HCT116 (cell line): ENCODE results near the gene RPRD1B. TPM values are rescaled to one million over a fixed set of nuclear protein-coding genes. Genes with fewer than 3 reads are reported as not detected.

Experiments used
- ATAC-seq: fragments of 200-7000 bp; cut with Tn5 transposase; 2 replicates; pipeline ENCODE4 v1.9.1; 2020; ENCODE audit warnings: mild to moderate bottlenecking, moderate library complexity
- BruUV-seq: library from RNA; stranded (reverse); fragments of 400-500 nt; replicated peaks from 2 replicates; lab custom pipeline; 2021; lab: Mats Ljungman, UMichigan
- CTCF ChIA-PET: fragments of 300-600 bp; sonication (Branson Sonifier 250); formaldehyde crosslinking; loops from one replicate; lab custom pipeline; 2021; ENCODE audit warnings: antibody characterized with exemption; lab: Charles Lee
- POLR2A ChIA-PET: fragments of 300-600, 350-600 bp; sonication (Branson Sonifier 250); formaldehyde crosslinking; loops from one replicate; lab custom pipeline; 2021; ENCODE audit warnings: antibody characterized with exemption; lab: Charles Lee
- RAD21 ChIA-PET, 2 experiments: fragments of 300-600 bp; sonication (Branson Sonifier 250); formaldehyde crosslinking; loops; one replicate each; lab custom pipeline; 2023; ENCODE audit warnings: low total read pairs in 2 of 2; ENCODE audit not compliant: uncharacterized antibody in 2 of 2, unreplicated experiment in 2 of 2, low non-redundant PET in 1 of 2; lab: Charles Lee
- DNase-seq: peaks from one replicate; pipeline ENCODE4 v3.0.0-alpha.2; 2010; ENCODE audit warnings: low read depth, low spot score
- H2AFZ ChIP-seq: fragments of 200-600 bp; shearing (Covaris generic), sonication (generic); 2 replicates; pipeline ENCODE4 v1.6.1; 2017; ENCODE audit warnings: low read depth, mixed run types, mixed read lengths, antibody characterized with exemption, low read length; ENCODE audit not compliant: poor library complexity, severe bottlenecking
- H3K27ac ChIP-seq: 2 replicates; pipeline ENCODE4 v1.5.1; 2012; ENCODE audit warnings: low read depth, low read length
- H3K27me3 ChIP-seq: fragments of 200-600 bp; sonication (generic); 2 replicates; pipeline ENCODE4 v1.6.1; 2016; ENCODE audit warnings: mixed run types, low read length, mixed read lengths; ENCODE audit not compliant: insufficient read depth
- H3K36me3 ChIP-seq, 2 experiments: fragments of 200-500 bp in 1 of 2; fragments of 200-600 bp in 1 of 2; sonication (Bioruptor generic) in 1 of 2; sonication (generic) in 1 of 2; 2 replicates each; pipeline versions ENCODE4 v1.5.1 to v1.6.1; 2014 to 2016; ENCODE audit warnings: low read length in 2 of 2, inconsistent platforms in 1 of 2, mixed read lengths in 1 of 2, mixed run types in 1 of 2; ENCODE audit not compliant: insufficient read depth in 2 of 2, control insufficient read depth in 1 of 2
- H3K4me1 ChIP-seq, 2 experiments: fragments of 200-600 bp in 1 of 2; sonication (generic) in 1 of 2; 2 replicates each; pipeline versions ENCODE4 v1.5.1 to v1.6.1; 2012 to 2017; ENCODE audit warnings: low read length in 2 of 2, inconsistent platforms in 1 of 2, mild to moderate bottlenecking in 1 of 2, mixed read lengths in 1 of 2, mixed run types in 1 of 2, moderate library complexity in 1 of 2; ENCODE audit not compliant: insufficient read depth in 2 of 2, control insufficient read depth in 1 of 2
- H3K4me2 ChIP-seq: fragments of 200-600 bp; sonication (generic); 2 replicates; pipeline ENCODE4 v1.6.1; 2017; ENCODE audit warnings: mixed run types, low read length, mixed read lengths
- H3K4me3 ChIP-seq, 2 experiments: fragments of 200-600 bp in 1 of 2; sonication (generic) in 1 of 2; replicated peaks in 1 of 2; 2 replicates each; pipeline ENCODE4 v1.5.1; 2011 to 2016; ENCODE audit warnings: low read length in 2 of 2, control low read depth in 1 of 2, low read depth in 1 of 2, mild to moderate bottlenecking in 1 of 2, mixed read lengths in 1 of 2, mixed run types in 1 of 2
- H3K79me2 ChIP-seq: fragments of 200-600 bp; sonication (generic); 2 replicates; pipeline ENCODE4 v1.6.1; 2017; ENCODE audit warnings: mild to moderate bottlenecking, mixed run types, low read length, moderate library complexity, mixed read lengths; ENCODE audit not compliant: insufficient read depth
- H3K9ac ChIP-seq: fragments of 200-600 bp; sonication (generic); 2 replicates; pipeline ENCODE4 v1.6.1; 2016; ENCODE audit warnings: low read length, mixed read lengths
- H3K9me2 ChIP-seq: fragments of 200-600 bp; sonication (generic), shearing (Covaris generic); 2 replicates; pipeline ENCODE4 v1.6.1; 2017; ENCODE audit warnings: mixed run types, mild to moderate bottlenecking, moderate library complexity; ENCODE audit not compliant: insufficient read depth
- H3K9me3 ChIP-seq, 2 experiments: fragments of 200-500 bp in 1 of 2; fragments of 200-600 bp in 1 of 2; sonication (Bioruptor generic) in 1 of 2; sonication (generic) in 1 of 2; 2 replicates each; pipeline ENCODE4 v1.6.1; 2014 to 2017; ENCODE audit warnings: low read length in 2 of 2, mixed read lengths in 2 of 2, inconsistent platforms in 1 of 2, low read depth in 1 of 2, mild to moderate bottlenecking in 1 of 2, mixed run types in 1 of 2, moderate library complexity in 1 of 2; ENCODE audit not compliant: control insufficient read depth in 1 of 2, insufficient read depth in 1 of 2
- H4K20me1 ChIP-seq: fragments of 200-600 bp; sonication (generic), shearing (Covaris generic); 2 replicates; pipeline ENCODE4 v1.6.1; 2017; ENCODE audit warnings: mixed run types, mild to moderate bottlenecking, moderate library complexity; ENCODE audit not compliant: insufficient read depth
- CBX3 ChIP-seq: IDR thresholded peaks from 2 replicates; pipeline ENCODE4 v1.6.1; 2012; ENCODE audit warnings: low read depth
- CEBPB ChIP-seq: IDR thresholded peaks from 2 replicates; pipeline ENCODE4 v1.6.1; 2012; ENCODE audit warnings: low read depth
- EGR1 ChIP-seq: IDR thresholded peaks from 2 replicates; pipeline ENCODE4 v1.6.1; 2012; ENCODE audit warnings: low read depth
- EZH2 ChIP-seq: fragments of 200-600 bp; sonication (generic); IDR thresholded peaks from 2 replicates; pipeline ENCODE4 v1.6.1; 2017; ENCODE audit warnings: antibody characterized with exemption, mixed run types
- EZH2phosphoT487 ChIP-seq: fragments of 200-600 bp; IDR thresholded peaks from 2 replicates; pipeline ENCODE4 v1.6.1; 2018; ENCODE audit warnings: antibody characterized with exemption, borderline replicate concordance
- JUND ChIP-seq: IDR thresholded peaks from 2 replicates; pipeline ENCODE4 v1.6.1; 2012
- POLR2A ChIP-seq: IDR thresholded peaks from 2 replicates; pipeline ENCODE4 v1.7.0; 2011; ENCODE audit warnings: borderline replicate concordance; ENCODE audit not compliant: insufficient read depth, insufficient read length; ENCODE audit errors: extremely low read depth
- RAD21 ChIP-seq: IDR thresholded peaks from 2 replicates; pipeline ENCODE4 v1.6.1; 2012; ENCODE audit warnings: low read depth, mild to moderate bottlenecking
- SP1 ChIP-seq: IDR thresholded peaks from 2 replicates; pipeline ENCODE4 v1.6.1; 2012; ENCODE audit warnings: low read depth
- SRF ChIP-seq: IDR thresholded peaks from 2 replicates; pipeline ENCODE4 v1.6.1; 2012; ENCODE audit warnings: low read depth
- TCF7L2 ChIP-seq: IDR thresholded peaks from 2 replicates; pipeline ENCODE4 v1.7.0; 2011; ENCODE audit warnings: borderline replicate concordance, inconsistent platforms; ENCODE audit not compliant: insufficient read depth, insufficient read length; ENCODE audit errors: extremely low read depth
- YY1 ChIP-seq: IDR thresholded peaks from 2 replicates; pipeline ENCODE4 v1.6.1; 2011; ENCODE audit warnings: low read length, low read depth, moderate library complexity, mild to moderate bottlenecking; ENCODE audit not compliant: insufficient replicate concordance; ENCODE audit errors: extremely low read depth
- intact Hi-C: fragments of 100-400 bp; cut with micrococcal nuclease; formaldehyde crosslinking; loops from 2 replicates; pipeline ENCODE4 v1.10.0; 2022
- total RNA-seq: library from RNA; stranded (reverse); gene quantifications from one replicate; pipeline ENCODE4 v1.2.1, GENCODE V29; 2021; ENCODE audit not compliant: unreplicated experiment
- TF ChIP-seq, protein P1 (sequence below): IDR thresholded peaks from 2 replicates; pipeline ENCODE4 v1.6.1; 2012
- TF ChIP-seq, protein P2 (sequence below): IDR thresholded peaks from 2 replicates; pipeline ENCODE4 v1.6.1; 2011; ENCODE audit warnings: mild to moderate bottlenecking, low read length, moderate library complexity; ENCODE audit not compliant: insufficient replicate concordance; ENCODE audit errors: extremely low read depth

Gene RPRD1B
- total RNA-seq, 1 experiment from 2014 or later: 30.7 TPM

DNA sequence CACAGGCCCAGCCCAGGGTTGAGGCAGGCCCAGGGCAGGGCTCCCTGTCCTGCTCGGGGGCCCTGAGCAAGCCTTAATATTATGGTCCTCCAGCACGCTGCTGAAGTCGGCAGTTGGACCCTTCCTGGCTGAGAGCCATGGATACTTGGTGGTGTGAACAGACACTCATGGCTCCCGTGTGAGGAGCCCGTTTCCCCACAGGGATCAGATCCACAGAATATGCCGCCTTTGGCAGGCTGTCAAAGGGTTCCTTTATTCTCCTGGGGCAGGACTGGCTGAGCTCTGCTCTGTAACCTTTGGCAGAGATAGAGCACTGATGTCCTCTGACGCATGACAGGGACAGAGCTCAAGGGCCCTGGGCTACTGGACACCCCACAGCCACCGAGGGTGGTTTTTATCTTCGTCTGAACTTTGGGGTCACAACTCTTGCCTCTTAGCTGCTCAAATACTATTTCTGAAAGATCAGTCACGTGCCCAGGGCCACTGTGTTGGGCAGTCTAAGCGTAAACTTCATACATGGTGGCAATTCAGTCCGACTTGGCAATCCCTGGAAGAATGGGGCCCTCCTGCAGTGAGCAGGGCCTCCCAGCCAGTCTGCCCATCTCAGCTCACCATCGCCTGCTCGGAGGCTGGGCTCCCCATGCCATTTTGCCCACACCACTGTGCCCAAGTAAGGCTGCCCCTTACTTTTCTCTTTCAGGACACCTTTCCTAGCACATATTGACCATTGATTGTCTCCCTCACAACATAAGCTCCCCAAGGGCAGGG, 49.3 kb upstream of the RPRD1B start:
- TF ChIP-seq CEBPB (no peak), JUND (no peak), EZH2phosphoT487 (no peak), CBX3 (no peak), SRF (no peak), EGR1 (no peak), YY1 (no peak), EZH2 (no peak), SP1 (no peak), TCF7L2 (no peak), POLR2A (no peak), RAD21 (no peak)
- TF ChIP-seq, protein P1, sequence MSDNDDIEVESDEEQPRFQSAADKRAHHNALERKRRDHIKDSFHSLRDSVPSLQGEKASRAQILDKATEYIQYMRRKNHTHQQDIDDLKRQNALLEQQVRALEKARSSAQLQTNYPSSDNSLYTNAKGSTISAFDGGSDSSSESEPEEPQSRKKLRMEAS: no peak
- TF ChIP-seq, protein P2, sequence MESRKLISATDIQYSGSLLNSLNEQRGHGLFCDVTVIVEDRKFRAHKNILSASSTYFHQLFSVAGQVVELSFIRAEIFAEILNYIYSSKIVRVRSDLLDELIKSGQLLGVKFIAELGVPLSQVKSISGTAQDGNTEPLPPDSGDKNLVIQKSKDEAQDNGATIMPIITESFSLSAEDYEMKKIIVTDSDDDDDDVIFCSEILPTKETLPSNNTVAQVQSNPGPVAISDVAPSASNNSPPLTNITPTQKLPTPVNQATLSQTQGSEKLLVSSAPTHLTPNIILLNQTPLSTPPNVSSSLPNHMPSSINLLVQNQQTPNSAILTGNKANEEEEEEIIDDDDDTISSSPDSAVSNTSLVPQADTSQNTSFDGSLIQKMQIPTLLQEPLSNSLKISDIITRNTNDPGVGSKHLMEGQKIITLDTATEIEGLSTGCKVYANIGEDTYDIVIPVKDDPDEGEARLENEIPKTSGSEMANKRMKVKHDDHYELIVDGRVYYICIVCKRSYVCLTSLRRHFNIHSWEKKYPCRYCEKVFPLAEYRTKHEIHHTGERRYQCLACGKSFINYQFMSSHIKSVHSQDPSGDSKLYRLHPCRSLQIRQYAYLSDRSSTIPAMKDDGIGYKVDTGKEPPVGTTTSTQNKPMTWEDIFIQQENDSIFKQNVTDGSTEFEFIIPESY: no peak
- no peaks in the 10 kb centered on the region for H3K9me3 ChIP-seq
- no peak for ATAC-seq
- peaks cover 10 to 32% of the 10 kb centered on the region in 2 experiments for H3K36me3 ChIP-seq
- no peaks in the 10 kb centered on the region for H4K20me1 ChIP-seq
- POLR2A ChIA-PET: no interaction called here
- no peak overlapping the region for H2AFZ ChIP-seq
- no peak overlapping the region for H3K4me2 ChIP-seq
- no peaks in the 10 kb centered on the region for H3K9me2 ChIP-seq
- RAD21 ChIA-PET: no interaction called here
- no peak for DNase-seq
- no peaks in the 10 kb centered on the region for H3K27me3 ChIP-seq
- no peaks in the 10 kb centered on the region for H3K79me2 ChIP-seq
- BruUV-seq: no TSS peak
- H3K9ac ChIP-seq: no peak overlapping the region
- intact Hi-C loops: no loop called here
- H3K4me1 ChIP-seq: no peaks in the 10 kb centered on the region
- CTCF ChIA-PET: interaction anchor here (1.1 kb wide), 1 partner anchor 9 kb away, joined by 5 read pairs; no protein-coding TSS in a partner anchor
- H3K27ac ChIP-seq: no peak overlapping the region
- H3K4me3 ChIP-seq: no peak overlapping the region
